ENCODE measurements around the gene MAP3K4.

MAP3K4 gene

DNA sequence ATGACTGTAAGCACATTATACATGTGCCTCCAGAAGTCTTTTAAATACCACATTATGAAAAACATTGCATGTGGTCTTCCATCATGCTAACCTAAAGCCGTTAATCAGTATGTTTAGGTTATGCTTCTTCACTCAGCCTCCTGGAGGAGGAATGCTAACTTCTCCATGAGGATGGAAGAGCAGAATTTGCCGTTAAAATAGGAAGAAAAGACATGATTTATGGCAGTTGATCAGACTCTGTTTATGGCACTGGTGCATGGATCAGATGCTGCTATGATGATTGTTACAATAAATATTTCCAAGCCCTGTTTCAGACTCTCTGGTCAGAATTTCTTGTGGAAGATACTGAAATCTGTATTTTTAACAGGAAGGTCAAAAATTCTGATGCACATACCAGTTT, 31.7 kb downstream of the MAP3K4 start:
- H3K27ac ChIP-seq, result no peak overlapping the region
- TF ChIP-seq, protein P1, sequence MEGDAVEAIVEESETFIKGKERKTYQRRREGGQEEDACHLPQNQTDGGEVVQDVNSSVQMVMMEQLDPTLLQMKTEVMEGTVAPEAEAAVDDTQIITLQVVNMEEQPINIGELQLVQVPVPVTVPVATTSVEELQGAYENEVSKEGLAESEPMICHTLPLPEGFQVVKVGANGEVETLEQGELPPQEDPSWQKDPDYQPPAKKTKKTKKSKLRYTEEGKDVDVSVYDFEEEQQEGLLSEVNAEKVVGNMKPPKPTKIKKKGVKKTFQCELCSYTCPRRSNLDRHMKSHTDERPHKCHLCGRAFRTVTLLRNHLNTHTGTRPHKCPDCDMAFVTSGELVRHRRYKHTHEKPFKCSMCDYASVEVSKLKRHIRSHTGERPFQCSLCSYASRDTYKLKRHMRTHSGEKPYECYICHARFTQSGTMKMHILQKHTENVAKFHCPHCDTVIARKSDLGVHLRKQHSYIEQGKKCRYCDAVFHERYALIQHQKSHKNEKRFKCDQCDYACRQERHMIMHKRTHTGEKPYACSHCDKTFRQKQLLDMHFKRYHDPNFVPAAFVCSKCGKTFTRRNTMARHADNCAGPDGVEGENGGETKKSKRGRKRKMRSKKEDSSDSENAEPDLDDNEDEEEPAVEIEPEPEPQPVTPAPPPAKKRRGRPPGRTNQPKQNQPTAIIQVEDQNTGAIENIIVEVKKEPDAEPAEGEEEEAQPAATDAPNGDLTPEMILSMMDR (conservative IDR thresholded peaks at IDR 0.05), result no peak

DNA sequence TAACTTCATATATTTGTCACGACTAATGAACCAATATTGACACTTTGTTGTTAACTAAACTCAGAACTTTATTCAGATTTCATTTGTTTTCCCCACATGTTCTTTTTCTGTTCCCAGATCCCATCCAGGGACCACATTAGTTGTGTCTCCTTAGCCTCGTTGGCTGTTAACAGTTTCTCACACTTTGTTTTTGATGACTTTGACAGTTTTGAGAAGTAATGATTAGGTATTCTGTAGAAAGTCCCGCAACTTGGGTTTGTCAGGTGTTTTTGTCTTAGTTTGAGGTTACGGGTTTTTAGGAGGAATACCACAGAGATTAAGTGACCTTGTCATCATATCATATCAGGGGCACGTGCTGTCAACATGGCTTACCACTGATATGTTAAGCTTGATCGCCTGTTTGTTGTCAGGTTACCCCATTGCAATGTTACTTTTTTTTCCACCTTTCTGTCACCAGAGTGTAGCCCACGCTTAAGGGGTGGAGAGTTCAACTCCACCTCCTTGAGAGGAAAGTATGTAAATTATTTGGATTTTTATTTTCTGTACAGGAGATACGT, 32.9 kb downstream of the MAP3K4 start:
- TF ChIP-seq, protein P1 (conservative IDR thresholded peaks at IDR 0.05), result no peak
- no peak overlapping the region for H3K27ac ChIP-seq

DNA sequence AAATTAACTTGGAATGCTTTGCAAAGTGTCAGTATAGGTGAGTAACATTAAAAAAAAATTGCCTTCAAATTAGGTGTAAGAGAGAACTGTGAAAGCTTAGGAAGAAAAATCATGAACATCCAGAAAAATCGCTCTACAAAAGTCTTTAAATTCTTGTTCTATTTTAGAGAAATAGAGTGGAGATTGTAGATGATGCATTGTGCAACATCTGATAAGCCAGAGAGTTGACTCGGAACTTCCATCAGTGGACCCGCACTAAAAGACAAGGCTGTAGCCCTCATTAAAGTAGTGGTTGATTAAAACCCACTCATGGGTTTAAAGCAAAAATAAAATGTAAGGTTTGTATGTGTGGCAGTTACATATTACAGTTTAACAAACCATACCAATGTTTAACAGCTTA, 35.8 kb downstream of the MAP3K4 start:
- H3K27ac ChIP-seq, result no peak overlapping the region
- TF ChIP-seq, protein P1 (conservative IDR thresholded peaks at IDR 0.05), result no peak

DNA sequence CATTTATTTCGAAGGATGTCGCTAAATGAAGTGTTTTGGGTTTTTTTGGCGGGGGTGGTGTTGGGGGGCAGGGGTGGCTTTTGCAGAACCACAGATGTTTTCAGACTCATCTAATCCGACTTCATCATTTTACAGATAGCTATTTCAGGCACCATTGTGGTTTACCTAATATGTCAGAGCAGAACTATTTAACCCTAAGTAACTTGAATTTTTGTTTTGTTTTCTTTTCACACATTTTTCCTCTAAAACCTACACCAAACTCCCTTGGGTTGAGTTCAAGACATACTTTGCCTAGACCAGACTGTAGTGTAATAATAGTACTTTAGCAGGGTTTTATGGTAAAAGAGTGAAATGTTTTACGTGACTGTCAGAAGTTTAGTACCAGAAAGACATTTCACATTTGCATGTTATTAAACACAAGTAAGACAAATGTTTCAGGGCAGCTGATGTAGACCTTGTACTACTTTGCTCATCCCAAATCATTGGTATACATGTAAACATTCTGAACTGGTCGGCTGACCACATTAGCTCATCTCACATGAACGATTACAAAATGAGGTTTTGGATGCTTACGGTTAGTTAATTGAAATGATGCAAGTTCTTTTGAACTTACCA, 37.7 kb downstream of the MAP3K4 start:
- H3K27ac ChIP-seq, result no peak overlapping the region
- TF ChIP-seq, protein P1 (conservative IDR thresholded peaks at IDR 0.05), result no peak

DNA sequence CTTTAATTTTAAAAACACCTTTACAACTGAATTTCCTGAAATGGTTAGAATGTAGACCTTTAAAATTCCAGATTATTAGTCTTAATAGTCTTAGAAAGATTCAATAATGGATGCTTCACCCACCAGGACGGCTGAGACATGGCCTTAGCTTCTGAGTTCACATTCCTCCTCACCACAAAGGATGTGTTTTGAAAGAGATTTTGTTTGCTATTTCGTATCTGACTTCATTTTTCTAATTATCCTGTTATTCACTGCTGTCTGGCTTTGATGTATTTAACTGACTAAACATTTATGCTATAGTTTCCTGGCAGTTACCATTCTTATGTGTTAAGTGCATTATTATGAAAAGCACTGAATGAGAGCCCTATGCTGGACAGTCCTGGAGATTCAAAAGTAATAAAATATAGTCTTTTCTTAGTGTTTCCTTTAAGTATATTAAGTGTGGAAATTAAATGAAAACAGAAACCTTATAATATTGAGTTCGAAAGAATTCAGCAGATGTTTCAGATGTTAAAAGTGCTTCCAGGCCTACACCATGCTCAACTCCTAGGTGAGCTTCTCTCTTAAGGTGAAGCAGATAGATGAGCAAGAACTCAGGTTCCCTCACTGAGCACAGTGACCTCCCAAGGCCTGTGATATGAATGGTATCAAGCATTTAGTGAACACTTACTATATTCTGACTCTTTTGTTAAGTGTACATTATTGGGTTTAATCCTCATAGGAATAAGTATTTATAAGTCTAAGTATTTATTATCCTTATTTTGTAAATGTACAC, 40.3 kb downstream of the MAP3K4 start:
- H3K27ac ChIP-seq, result no peak overlapping the region
- TF ChIP-seq, protein P1 (conservative IDR thresholded peaks at IDR 0.05), result no peak

DNA sequence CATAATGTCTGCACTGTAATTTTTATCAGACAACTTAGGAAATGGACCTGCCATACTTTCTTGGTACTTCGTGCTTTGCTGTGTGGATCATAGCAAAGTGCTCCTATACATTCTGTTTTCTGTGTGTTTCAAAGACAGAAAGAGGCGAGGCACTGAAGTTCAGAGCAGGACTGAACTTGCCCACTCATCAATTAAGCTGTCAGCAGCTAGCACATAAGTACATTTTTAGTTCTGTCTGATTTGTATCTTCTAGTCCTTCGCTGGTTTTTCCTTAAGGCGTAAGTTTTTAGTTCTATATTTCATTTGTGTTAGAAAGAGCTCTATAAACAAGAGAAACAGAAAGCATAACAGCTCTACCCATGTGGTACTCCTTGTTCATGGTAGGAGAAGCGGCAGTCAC, 42.1 kb downstream of the MAP3K4 start:
- H3K27ac ChIP-seq, result no peak overlapping the region
- TF ChIP-seq, protein P1 (conservative IDR thresholded peaks at IDR 0.05), result no peak

DNA sequence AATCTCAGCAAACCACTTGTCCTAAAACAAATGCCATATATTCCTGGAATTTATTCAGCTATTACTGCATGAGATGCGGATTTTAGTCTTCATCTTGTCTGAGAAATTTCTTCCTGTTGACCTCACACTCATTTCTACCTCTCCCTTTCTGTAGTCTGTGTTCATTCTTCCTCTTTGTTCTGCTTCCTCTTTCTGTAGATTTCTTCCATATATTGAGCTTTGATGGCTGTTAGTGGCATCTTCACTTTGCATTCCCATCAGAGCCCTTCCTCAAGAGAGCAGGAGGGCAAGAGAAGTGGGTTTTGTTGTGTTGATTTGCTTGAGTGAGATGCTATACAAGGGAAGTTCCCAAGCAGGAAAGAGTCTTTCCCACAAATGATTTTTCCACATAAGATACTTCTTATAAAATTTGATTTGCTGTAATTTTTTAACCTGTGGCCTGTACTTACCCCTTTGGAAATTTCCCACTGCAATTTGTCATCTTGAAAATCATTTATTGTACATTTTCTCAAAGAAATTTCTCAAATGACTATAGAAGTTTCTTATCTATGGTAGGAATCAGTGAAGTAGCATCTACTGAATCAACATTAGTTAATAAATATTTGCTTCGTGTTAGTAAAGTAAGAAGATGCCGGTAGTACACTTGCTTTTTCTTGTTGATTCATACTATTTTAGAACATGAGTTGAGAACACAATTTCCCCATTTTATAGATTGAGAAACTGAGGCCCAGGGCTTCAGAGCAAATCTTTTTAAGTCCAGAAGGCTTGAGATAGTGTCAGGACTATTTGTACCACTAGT, 43.8 kb downstream of the MAP3K4 start:
- TF ChIP-seq, protein P1 (conservative IDR thresholded peaks at IDR 0.05), result no peak
- H3K27ac ChIP-seq, result peak overlapping the region; percentile 15; the same call in 1 of the 2 replicates

Measured in VCaP (cell line).